Inflammatory macrophage treated with lipopolysaccharide for 1 hour (primary cell): ENCODE data around the gene KLF3.
"Not testable (repeated sequence)": the region's sequence is repeated elsewhere in the genome, so short reads cannot be mapped to it uniquely, and the experiment has no call there.

Source experiments
- DNase-seq, 2 donors: peaks; one replicate each; pipeline ENCODE4 v3.0.0-alpha.2; 2020 to 2022

KLF3 gene

GRCh38 chr4:38663801-38664705 lies at the start of gene KLF3:
Gene KLF3, plus strand, starts transcription at chr4:38664199. Its CDS starts 16,427 bp downstream, at chr4:38680626.
- DNase-seq = peak; percentile 70 to 76

- no peak for DNase-seq
These were observed 49.8 kb upstream of the KLF3 start for GRCh38 chr4:38614231-38614630.

GRCh38 chr4:38615847-38616246 lies 48.2 kb upstream of the KLF3 start:
- DNase-seq = no peak

GRCh38 chr4:38618505-38618904 lies 45.5 kb upstream of the KLF3 start:
- DNase-seq = no peak

GRCh38 chr4:38619316-38619715 lies 44.7 kb upstream of the KLF3 start:
- no peak for DNase-seq

- no peak for DNase-seq
These were observed 43.9 kb upstream of the KLF3 start for GRCh38 chr4:38620065-38620464.

GRCh38 chr4:38620527-38621027 lies 43.4 kb upstream of the KLF3 start:
- DNase-seq = no peak

GRCh38 chr4:38621028-38621684 lies 42.8 kb upstream of the KLF3 start:
- peak; percentile 92 to 93 for DNase-seq

GRCh38 chr4:38621831-38622230 lies 42.2 kb upstream of the KLF3 start:
- no peak for DNase-seq

- DNase-seq = not testable (repeated sequence)
These were observed 41.7 kb upstream of the KLF3 start for GRCh38 chr4:38622340-38622739.

GRCh38 chr4:38623260-38623659 lies 40.7 kb upstream of the KLF3 start:
- no peak for DNase-seq

GRCh38 chr4:38624311-38624710 lies 39.7 kb upstream of the KLF3 start:
- no peak for DNase-seq

GRCh38 chr4:38625508-38625907 lies 38.5 kb upstream of the KLF3 start:
- no peak for DNase-seq

GRCh38 chr4:38626901-38627444 lies 37.0 kb upstream of the KLF3 start:
- DNase-seq = not testable (repeated sequence)

- DNase-seq = no peak
These were observed 33.5 kb upstream of the KLF3 start for GRCh38 chr4:38630519-38630918.

GRCh38 chr4:38634047-38634759 lies 29.8 kb upstream of the KLF3 start:
- no peak for DNase-seq

- DNase-seq = no peak
These were observed 24.8 kb upstream of the KLF3 start for GRCh38 chr4:38639242-38639641.

GRCh38 chr4:38641811-38642210 lies 22.2 kb upstream of the KLF3 start:
- DNase-seq = no peak

GRCh38 chr4:38644201-38644600 lies 19.8 kb upstream of the KLF3 start:
- DNase-seq = no peak

GRCh38 chr4:38647101-38647819 lies 16.7 kb upstream of the KLF3 start:
- DNase-seq = no peak

GRCh38 chr4:38650133-38650532 lies 13.9 kb upstream of the KLF3 start:
- no peak for DNase-seq

GRCh38 chr4:38654273-38654672 lies 9.7 kb upstream of the KLF3 start:
- DNase-seq = no peak
